GM21825 (cell line): ENCODE results near the gene SPINK8.
"Not testable (repeated sequence)": the region's sequence is repeated elsewhere in the genome, so short reads cannot be mapped to it uniquely, and the experiment has no call there.

Experiments
- ATAC-seq: cut with Tn5 transposase; IDR thresholded peaks from one replicate; pipeline ENCODE4 v1.9.1; 2021; ENCODE audit warnings: mild to moderate bottlenecking, moderate library complexity; ENCODE audit not compliant: unreplicated experiment

The SPINK8 gene

DNA sequence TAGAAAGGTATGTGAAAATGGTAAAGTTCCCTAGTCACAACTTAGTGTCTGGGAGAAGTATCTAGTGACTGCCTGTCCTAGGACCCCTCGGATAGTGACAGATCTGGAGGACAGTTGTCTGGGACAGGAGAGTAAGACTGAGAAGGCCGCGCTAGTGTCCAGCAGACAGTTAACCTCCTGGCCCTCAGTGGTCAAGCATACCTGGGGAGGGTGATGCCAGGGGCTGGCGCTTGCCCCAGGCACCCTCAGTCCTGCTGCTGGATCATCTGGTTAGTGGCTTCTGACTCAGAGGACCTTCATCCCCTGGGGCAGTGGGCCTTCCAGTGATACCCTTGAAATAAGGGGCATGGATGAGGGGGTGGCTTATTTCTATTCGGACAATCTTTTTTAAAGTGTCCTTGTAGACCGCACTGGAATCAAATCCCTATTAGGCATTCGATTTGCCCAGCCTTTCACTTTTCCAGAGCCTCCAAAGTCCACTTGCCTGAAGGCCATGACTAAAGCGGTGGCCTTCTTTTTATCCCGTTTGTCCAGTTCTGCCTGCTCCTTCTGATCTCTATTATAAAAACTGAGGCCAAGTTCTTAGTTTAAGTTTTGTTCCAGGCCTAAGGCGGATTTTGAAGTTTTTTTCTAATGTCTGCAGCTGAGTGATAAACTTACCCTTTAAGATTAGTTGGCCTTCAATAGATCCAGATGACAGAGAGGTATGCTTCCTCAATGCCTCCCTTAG is 1.6 kb downstream of the SPINK8 start:
- ATAC-seq, result not testable (repeated sequence)

DNA sequence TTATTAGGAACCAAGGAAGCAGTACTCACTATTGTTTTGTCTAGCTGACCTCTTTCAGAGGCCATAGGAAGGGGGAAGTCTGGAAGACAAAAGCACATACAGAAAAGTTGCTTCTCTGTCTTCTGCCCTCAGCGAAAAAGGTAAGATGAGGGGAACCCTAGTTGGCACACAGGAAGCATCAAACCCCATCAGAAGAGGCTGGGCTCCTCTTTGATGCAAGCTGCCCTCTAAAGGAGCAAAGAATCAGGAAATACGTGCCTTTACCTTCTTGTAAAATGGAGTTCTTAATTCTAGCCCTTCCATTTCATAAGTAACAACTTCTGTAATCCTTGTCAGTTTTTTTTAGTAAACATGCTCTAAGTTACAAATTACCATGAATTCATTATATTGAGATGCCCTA is 12.5 kb downstream of the SPINK8 start:
- ATAC-seq, result no peak

DNA sequence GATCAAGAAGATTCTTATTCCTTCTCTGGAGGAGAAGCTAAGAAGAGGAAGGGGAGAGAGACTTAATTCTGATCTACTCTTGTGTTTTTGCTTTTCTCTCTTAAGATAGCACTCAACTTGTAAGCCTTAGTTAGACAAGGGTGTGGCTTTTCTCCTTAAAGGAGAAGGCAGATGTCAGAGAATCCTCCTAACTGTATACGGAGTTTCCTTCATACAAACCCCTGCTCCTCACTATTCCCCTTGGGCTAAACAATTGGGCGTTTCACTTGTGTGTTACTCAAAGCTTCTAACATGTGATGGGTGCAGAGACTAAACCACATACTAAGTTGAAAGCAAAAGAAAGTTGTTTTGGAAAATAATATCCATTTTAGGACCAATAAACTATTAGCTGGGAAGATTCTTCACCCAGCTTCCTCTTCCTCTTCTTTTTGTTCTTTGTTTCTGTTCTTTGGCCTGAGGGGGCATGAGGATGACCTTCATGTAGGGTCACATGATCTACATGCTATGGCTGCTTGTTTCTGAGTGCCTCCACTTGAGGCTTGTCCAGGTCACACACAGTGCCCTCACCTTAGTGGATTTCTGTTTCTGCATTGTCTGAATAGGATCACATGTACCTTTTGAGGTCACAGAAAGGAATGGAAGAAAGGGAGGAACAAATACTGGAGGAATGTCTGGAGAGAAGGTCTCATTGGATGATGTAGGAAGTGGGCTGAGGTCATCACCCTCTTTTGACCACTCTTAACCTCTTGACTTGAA is 14.6 kb downstream of the SPINK8 start:
- no peak for ATAC-seq

GRCh38 chr3:48314542-48314941 is 18.9 kb downstream of the SPINK8 start:
- ATAC-seq, result no peak

- ATAC-seq, result no peak
Measured at GRCh38 chr3:48306860-48307530, 26.5 kb downstream of the SPINK8 start.

- no peak for ATAC-seq
Measured at GRCh38 chr3:48306290-48306689, 27.2 kb downstream of the SPINK8 start.

DNA sequence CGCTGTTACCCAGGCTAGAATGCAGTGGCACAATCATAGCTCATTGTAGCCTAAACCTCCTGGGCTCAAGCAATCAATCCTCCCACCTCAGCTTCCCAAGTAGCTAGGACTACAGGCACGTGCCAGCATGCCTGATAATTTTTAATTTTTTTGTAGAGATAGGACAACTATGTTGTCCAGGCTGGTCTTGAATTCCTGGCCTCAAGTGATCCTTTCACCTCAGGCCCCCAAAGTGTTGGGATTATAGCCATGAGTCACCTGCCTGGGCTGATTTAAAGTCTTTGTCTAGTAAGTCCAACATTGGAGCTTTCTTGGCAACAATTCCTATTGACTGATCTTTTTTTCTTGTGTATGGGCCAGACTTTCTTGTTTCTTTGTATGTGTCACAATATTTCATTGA is 28.1 kb downstream of the SPINK8 start:
- no peak for ATAC-seq

GRCh38 chr3:48303021-48303420 is 30.4 kb downstream of the SPINK8 start:
- no peak for ATAC-seq

- no peak for ATAC-seq
Measured at GRCh38 chr3:48301800-48302166, 31.7 kb downstream of the SPINK8 start.

DNA sequence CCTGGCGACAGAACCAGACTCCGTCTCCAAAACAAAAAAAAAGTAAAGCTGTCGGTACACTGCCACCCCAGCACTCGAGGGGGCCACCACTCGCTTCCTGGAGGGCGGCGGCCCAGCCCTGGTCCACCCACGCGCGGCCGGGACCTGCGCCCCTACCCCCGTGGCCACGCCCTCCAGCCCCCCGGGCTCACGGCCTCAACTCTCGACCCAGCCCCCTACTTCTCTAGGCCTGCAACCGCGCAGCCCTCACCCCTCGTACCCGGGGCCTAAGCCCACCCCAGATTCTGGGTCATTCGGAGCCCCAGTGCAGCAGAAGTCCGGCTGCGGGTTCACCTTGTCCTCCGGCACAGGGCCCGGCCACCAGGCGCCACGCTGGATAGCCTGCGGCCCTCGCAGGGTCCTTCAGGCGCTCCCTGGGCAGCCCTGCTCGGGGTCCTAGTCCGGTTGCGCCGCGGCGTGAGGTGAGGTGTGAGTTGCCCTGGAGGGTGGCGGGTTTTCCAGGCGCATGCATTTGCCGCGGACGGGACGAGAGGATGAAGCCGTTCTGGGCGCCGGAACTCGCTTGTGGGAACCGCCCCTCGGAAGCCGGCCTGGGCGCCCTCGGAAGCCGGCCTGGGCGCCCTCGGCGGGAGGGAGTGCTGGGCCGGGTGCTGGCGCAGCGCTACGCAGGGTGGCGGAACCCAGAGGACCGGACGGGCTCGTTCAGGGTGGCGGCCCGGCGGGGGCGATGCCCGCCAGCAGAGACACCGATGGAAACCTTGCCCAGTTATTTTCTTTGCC is 32.3 kb downstream of the SPINK8 start, which contains the start of gene NME6:
Gene NME6 (minus strand): TSS at position 348 of the 780 bp plus-strand sequence.
- ATAC-seq, result peak; percentile 63

DNA sequence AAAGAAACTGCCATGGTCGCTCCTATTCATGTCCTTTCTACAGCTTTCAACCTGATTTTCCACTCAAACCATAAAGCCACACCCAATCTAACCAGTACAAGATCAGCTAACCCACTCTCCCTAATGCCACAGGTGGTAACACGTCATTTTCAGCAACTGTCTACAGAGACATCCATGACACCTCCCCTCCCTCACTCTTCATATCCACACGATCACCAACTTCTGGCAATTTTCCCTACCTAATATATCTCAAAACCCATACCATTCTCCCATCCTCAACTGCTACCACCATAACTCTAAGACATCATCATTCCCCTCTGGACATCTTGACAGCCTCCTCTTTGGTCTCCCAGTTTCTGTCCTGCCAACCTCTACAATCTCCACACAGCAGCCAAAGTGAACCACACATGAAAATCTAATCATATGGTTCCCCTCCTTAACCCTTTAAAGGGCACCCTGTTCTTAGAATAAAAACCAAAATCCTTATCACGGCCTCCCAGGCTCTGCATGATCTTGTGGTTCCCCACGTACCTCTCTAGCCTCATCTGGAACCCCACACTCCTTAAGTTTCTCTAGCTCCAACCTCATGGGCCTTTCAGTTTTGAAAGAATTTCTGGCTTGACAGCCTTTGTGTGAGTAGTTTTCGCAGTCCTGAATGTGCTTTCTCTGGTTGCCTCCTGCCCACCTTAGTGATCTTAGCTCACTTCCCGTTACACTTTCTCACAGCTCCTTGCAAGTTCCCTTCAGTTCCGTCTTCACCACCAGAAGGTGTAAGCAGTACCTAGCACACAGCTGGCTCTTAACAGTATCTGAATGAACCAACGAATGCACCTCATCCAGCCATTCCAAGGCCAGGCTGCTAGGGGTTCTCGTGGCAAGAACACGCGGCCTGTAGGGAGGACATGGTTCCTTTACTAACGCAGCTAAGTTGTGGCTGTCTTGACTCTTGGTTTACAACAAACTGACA is 33.4 kb downstream of the SPINK8 start:
- no peak for ATAC-seq

GRCh38 chr3:48297111-48297810 is 36.2 kb downstream of the SPINK8 start:
- no peak for ATAC-seq

- no peak for ATAC-seq
Measured at GRCh38 chr3:48296699-48297098, 36.8 kb downstream of the SPINK8 start.

GRCh38 chr3:48294611-48295263 is 38.7 kb downstream of the SPINK8 start:
- no peak for ATAC-seq

DNA sequence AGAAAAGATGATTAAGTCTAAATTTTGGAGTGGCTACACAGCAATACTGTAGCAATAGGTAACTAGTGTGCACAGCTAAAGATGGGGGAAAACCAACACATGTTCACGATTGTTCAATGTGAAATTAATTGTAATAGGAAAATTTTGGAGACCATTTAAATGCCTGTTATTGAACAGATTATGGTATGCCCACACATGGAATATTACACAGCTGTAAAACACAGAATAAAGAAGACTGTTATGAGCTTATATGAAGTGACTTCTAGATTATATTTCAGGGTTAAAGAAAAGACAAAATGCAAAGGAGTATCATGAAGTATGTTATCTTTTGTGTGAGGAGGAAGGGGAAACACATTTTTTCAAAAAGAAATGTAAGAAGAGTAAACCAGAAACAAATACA is 43.8 kb downstream of the SPINK8 start:
- ATAC-seq, result no peak

- no peak for ATAC-seq
Measured at GRCh38 chr3:48287034-48287433, 46.4 kb downstream of the SPINK8 start.

- ATAC-seq, result no peak
Measured at GRCh38 chr3:48286308-48286707, 47.2 kb downstream of the SPINK8 start.

- no peak for ATAC-seq
Measured at GRCh38 chr3:48285675-48286074, 47.8 kb downstream of the SPINK8 start.

GRCh38 chr3:48285132-48285531 is 48.3 kb downstream of the SPINK8 start:
- ATAC-seq, result no peak
